Stimulated activated CD8-positive, alpha-beta memory T cell treated with anti-CD3 and anti-CD28 coated beads, Interleukin-2, amount 100 ng/mL, for 1 hour (primary cell): ENCODE measurements around the gene GTF2IRD1.
"Not testable (repeated sequence)": the region's sequence is repeated elsewhere in the genome, so short reads cannot be mapped to it uniquely, and the experiment has no call there.

Experiments
- DNase-seq, 2 donors: peaks; one replicate each; pipeline ENCODE4 v3.0.0-alpha.2; 2020; ENCODE audit warnings: low read depth in 2 of 2

Gene GTF2IRD1

GRCh38 chr7:74561898-74562613, 108.3 kb downstream of the GTF2IRD1 start:
- no peak for DNase-seq

- DNase-seq = not testable (repeated sequence)
Measured at GRCh38 chr7:74563639-74564038, 109.9 kb downstream of the GTF2IRD1 start.

- DNase-seq = no peak
Measured at GRCh38 chr7:74567318-74567668, 113.6 kb downstream of the GTF2IRD1 start.

DNA sequence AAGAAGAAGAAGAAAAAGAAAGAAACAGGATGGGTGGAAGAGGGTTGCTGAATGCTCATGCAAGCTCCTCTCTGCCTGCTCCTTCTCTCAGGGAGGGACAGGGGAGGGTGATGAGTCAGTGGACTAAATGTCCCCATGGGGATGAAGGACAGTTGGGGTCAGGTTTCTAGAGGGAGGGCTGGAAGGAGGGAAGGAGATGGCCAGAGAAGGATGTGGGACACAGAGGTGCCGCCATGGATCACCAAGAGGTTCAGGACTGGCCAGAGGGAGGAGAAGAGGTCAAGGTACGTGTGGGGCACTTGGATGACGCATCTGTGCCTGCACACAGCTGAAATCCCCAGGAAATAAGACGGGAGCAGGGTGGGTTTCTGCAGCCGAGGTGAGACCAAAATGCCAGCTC, 115.0 kb downstream of the GTF2IRD1 start:
- no peak for DNase-seq

GRCh38 chr7:74569501-74570075, 115.9 kb downstream of the GTF2IRD1 start:
- DNase-seq = no peak

- no peak for DNase-seq
Measured at GRCh38 chr7:74570533-74571156, 116.9 kb downstream of the GTF2IRD1 start.

GRCh38 chr7:74572301-74572979, 118.7 kb downstream of the GTF2IRD1 start:
- no peak for DNase-seq

- DNase-seq = no peak
Measured at GRCh38 chr7:74573512-74573911, 119.8 kb downstream of the GTF2IRD1 start.

GRCh38 chr7:74575083-74575784, 121.5 kb downstream of the GTF2IRD1 start:
- DNase-seq = no peak

DNA sequence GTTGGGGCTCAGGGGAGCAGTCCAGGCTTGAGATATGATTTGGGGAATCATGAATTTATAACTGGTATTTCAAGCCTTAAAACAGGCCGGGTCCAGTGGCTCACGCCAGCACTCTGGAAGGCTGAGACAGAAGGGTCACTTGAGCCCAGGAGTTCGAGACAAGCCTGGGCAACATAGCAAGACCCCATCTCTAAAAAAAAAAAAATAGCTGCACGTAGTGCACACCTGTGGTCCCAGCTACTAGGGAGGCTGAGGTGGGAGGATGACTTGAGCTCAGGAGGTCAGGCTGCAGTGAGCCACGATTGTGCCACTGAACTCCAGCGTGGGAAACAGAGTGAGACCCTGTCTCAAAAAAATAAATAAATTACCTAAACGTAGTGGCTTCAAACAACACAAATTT, 122.1 kb downstream of the GTF2IRD1 start:
- DNase-seq = no peak

DNA sequence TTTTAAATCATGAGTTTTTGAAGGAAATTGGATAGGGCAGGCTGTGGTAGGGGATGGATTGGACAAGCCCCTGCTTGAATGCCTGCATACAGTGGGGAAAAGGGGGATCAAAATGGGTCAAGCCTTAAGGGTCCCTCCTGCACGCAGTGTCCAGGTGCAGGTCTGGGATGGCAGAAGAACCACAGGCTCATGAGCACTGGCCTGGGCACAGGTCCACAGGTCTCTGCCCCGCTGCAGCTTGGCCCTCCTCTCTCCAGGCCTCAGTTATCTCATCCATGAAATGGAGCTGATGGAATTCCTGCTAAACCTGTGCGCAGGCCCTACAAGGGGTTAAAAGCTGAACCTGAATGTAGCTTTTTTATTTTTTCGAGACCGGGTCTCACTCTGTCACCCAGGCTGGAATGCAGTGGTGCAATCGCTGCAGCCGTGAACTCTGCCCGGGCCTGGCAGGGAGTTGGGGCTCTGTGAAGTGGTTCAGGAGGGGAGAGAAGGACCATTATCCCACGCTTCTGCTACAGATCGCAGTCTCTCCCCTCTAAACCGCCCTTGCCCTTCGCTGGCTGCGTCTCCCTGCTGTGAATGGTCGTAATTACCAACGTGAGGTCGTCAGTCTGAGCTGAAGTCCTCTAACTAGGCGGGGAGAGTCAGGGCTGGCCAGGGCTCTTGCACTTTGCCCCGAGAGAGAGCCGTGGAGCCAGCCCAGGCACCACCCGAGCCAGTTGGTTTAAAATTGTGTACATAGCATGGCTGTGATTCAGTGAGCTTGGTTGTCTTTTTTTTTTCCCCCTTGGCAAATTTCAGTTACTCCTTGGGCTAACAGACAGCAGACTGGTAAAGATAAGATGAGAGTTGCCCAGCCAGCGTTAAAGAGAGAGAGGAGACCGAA, 126.3 kb downstream of the GTF2IRD1 start:
- DNase-seq = no peak

DNA sequence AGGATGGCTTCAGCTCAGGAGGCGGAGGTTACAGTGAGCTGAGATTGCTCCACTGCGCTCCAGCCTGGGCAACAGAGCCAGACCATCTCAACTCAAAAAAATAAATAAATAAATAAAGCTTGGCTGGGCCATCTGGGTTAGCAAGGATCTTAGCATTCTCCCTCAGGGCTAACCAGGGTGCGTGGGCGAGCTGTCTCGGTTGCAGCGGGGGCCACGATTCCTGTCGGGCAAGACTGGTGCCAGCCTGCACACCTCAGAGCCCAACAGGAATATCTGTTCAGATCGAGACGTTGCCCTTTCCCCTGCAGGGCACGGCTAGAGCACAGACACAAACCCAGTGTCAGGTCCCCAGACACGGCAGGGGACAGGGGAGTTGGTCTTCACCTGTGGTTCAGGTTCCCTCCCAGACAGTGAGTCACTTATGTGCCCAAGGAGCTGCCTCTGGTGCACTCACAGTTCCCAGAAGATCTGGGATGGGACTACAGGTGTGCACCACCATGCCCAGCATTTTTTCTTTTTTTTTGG, 128.3 kb downstream of the GTF2IRD1 start:
- no peak for DNase-seq

- no peak for DNase-seq
Measured at GRCh38 chr7:74582447-74583039, 128.8 kb downstream of the GTF2IRD1 start.

GRCh38 chr7:74583630-74584029, 129.9 kb downstream of the GTF2IRD1 start:
- DNase-seq = no peak

DNA sequence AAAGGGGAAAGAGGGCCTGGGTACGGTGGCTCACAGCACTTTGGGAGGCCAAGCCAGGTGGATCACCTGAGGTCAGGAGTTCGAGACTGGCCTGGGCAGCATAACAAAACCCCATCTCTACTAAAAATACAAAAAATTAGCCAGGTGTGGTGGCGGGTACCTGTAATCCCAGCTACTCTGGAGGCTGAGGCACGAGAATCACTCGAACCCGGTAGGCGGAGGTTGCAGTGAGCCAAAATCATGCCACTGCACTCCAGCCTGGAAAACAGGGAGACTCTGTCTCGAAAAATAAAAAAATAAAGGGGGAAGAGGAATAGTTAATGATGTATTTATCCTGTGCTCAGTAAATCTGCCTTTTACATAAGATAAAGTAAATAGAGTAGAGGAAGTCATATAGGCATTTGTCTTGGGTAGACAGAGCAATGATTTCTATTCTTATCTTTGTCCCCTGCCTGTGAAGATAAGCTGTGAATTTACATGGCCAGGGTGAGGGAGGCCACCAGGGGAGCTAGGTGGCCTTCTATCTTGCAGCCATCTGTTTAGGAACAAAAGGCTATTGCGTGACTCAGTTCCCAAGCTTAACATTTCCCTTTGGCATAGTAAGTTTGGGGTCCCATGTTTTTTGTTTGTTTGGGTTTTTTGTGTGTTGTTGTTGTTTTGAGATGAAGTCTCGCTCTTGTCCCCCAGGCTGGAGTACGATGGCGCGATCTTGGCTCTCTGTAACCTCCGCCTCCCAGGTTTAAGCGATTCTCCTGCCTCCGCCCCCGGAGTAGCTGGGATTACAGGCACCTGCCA, 130.7 kb downstream of the GTF2IRD1 start:
- no peak for DNase-seq

DNA sequence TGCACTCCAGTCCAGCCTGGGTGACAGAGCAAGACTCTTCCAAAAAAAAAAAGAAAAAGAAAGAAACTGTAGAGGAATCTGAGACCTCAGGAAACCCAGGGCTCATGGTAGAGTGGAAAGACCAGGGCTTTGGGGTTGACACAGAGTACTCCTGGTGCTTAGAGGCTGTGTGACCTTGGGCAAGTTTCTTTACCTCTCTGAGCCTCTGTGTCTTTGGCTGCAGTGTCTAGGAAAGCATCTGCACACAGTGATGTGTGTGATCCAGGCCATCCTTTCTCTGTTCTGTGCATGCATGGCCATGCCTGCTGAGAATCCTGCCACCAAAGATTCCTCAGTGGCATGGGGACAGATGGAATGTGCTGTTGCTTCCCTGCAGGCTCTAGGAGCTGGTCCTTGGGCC, 132.1 kb downstream of the GTF2IRD1 start:
- DNase-seq = no peak

DNA sequence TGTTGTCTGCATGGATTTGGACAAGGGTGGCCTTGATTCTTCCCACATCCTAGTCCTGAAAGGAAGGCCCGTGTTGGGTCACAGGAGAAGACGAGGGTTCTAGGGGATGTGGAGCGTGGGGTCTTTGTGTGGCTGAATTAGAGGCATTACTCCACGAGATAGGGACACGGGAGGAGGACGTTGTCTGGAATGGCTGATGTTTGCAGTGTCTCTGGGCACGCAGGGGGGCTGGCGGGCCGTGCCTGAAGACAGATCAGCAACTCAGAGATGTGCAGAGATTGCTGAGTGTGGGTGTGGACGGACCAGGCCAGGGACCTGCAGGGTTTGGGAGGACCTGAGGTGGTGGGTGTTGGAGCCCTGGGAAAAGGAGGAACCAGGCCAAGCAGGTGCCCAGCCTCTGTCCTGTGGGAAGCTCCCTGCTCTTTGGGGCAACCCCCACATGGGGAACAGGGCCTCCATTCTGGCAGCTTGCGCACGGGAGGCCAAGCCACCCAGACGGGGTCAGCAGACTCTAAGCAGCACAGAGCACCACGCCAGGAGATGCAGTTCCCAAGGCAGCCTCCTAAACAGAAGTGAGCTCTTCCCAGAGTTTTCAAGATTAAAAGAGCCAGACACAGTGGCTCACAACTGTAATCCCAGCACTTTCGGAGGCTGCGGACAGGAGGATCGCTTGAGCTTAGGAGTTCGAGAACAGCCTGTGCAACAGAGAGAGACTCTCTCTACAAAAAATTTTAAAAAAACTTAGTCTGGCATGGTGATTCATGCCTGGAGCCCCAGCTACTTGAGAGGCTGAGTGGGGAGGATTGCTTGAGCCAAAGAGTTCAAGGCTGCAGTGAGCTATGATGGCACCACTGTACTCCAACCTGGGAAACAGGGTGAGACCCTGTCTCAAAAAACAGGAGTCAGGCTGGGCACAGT, 132.8 kb downstream of the GTF2IRD1 start:
- no peak for DNase-seq

GRCh38 chr7:74587435-74588126, 133.9 kb downstream of the GTF2IRD1 start:
- no peak for DNase-seq
